ENCODE data around the gene LHB. TPM values are rescaled to one million over a fixed set of nuclear protein-coding genes. Genes with fewer than 3 reads are reported as not detected.

The LHB gene
- total and polyA plus RNA-seq, 2 donors (not counting 1 experiment from before 2014, with no cell fraction given), result 1.1 to 4.7 TPM

- WGBS (ENCODE audit: insufficient coverage), result 92% methylated on average over 18 of the region's 18 CpGs
- no peaks in the 10 kb centered on the region for H3K9me3 Mint-ChIP-seq (ENCODE audit: insufficient read depth)
- POLR2A ChIA-PET, result no interaction called here
These were observed 6.4 kb downstream of the LHB start for GRCh38 chr19:49010453-49010852.

GRCh38 chr19:49009828-49010227 is 7.1 kb downstream of the LHB start:
- Mint-ChIP-seq H3K9me3 (ENCODE audit: insufficient read depth) (no peaks in the 10 kb centered on the region), H3K27me3 (no peaks in the 10 kb centered on the region), H3K4me3 (no peak overlapping the region), H3K27ac (no peak overlapping the region), H3K4me1 (no peaks in the 10 kb centered on the region)
- H3K9me3 ChIP-seq (ENCODE audit: control extremely low read depth in 1 of 3, control insufficient read depth in 2 of 3, insufficient read depth in 1 of 3, low read length in 2 of 3), result no peaks in the 10 kb centered on the region
- intact Hi-C loops (cut with micrococcal nuclease), result no loop called here
- ChIA-PET CTCF (interaction anchor here (2.7 kb wide), 1 partner anchor 10 kb away, joined by 10 read pairs; no protein-coding TSS in a partner anchor), POLR2A (no interaction called here)
- H3K79me2 ChIP-seq (ENCODE audit: control insufficient read depth, insufficient read depth, low read length), result no peaks in the 10 kb centered on the region
- 97% methylated on average over 18 of the region's 18 CpGs for WGBS (ENCODE audit: insufficient coverage)
- H3K36me3 ChIP-seq (replicated peaks in 1 of 2; ENCODE audit: control extremely low read depth in 1 of 2, control insufficient read depth in 1 of 2, extremely low read depth in 1 of 2, insufficient read depth in 2 of 2, low read length in 1 of 2), result peaks cover 0 to 54% of the 10 kb centered on the region in 2 experiments
- ATAC-seq (ENCODE audit: low read depth), result no peak
- no peak overlapping the region for H3K27ac ChIP-seq (ENCODE audit: low read length in 2 of 2)
- H3K9ac ChIP-seq (ENCODE audit: low read length), result no peak overlapping the region
- H4K20me1 ChIP-seq (ENCODE audit: control insufficient read depth, insufficient read depth, low read length, poor library complexity, severe bottlenecking), result no peaks in the 10 kb centered on the region
- no peak overlapping the region for H3K4me2 ChIP-seq (replicated peaks; ENCODE audit: low read depth, low read length, poor library complexity, severe bottlenecking)
- H3K27me3 ChIP-seq (replicated peaks in 1 of 4; ENCODE audit: control extremely low read depth in 1 of 4, control insufficient read depth in 3 of 4, insufficient read depth in 4 of 4, low read length in 3 of 4), result no peaks in the 10 kb centered on the region
- no peaks in the 10 kb centered on the region for H3K4me1 ChIP-seq (ENCODE audit: control insufficient read depth in 2 of 2, insufficient read depth in 2 of 2, low read length in 2 of 2)
- H3K4me3 ChIP-seq (ENCODE audit: control extremely low read depth in 1 of 5, extremely low read depth in 1 of 5, insufficient read depth in 1 of 5, low read depth in 2 of 5, low read length in 4 of 5), result no peak overlapping the region
- TF ChIP-seq EZH2 (IDR thresholded peaks at IDR 0.05; ENCODE audit: borderline replicate concordance, insufficient read depth, low read depth, low read length, poor library complexity, severe bottlenecking) (no peak), CTCF (IDR thresholded peaks at IDR 0.05) (no peak)
- no peak for DNase-seq
- H2AFZ ChIP-seq (ENCODE audit: insufficient read depth, low read depth, low read length, poor library complexity, severe bottlenecking), result no peak overlapping the region

More at GRCh38 chr19:49010453-49010852, 6.4 kb downstream of the LHB start:
- no peak overlapping the region for H2AFZ ChIP-seq (ENCODE audit: insufficient read depth, low read depth, low read length, poor library complexity, severe bottlenecking)
- H4K20me1 ChIP-seq (ENCODE audit: control insufficient read depth, insufficient read depth, low read length, poor library complexity, severe bottlenecking), result no peaks in the 10 kb centered on the region
- Mint-ChIP-seq H3K4me3 (no peak overlapping the region), H3K4me1 (no peaks in the 10 kb centered on the region), H3K27me3 (no peaks in the 10 kb centered on the region), H3K27ac (no peak overlapping the region)
- ATAC-seq (ENCODE audit: low read depth) (no peak), DNase-seq (no peak)
- H3K27me3 ChIP-seq (replicated peaks in 1 of 4; ENCODE audit: control extremely low read depth in 1 of 4, control insufficient read depth in 3 of 4, insufficient read depth in 4 of 4, low read length in 3 of 4), result no peaks in the 10 kb centered on the region
- no peak for TF ChIP-seq EZH2 (IDR thresholded peaks at IDR 0.05; ENCODE audit: borderline replicate concordance, insufficient read depth, low read depth, low read length, poor library complexity, severe bottlenecking)
- no peak for TF ChIP-seq CTCF (IDR thresholded peaks at IDR 0.05)
- no peak overlapping the region for H3K9ac ChIP-seq (ENCODE audit: low read length)
- no peaks in the 10 kb centered on the region for H3K4me1 ChIP-seq (ENCODE audit: control insufficient read depth in 2 of 2, insufficient read depth in 2 of 2, low read length in 2 of 2)
- peaks cover 0 to 49% of the 10 kb centered on the region in 2 experiments for H3K36me3 ChIP-seq (replicated peaks in 1 of 2; ENCODE audit: control extremely low read depth in 1 of 2, control insufficient read depth in 1 of 2, extremely low read depth in 1 of 2, insufficient read depth in 2 of 2, low read length in 1 of 2)
- no peak overlapping the region for H3K4me3 ChIP-seq (ENCODE audit: control extremely low read depth in 1 of 5, extremely low read depth in 1 of 5, insufficient read depth in 1 of 5, low read depth in 2 of 5, low read length in 4 of 5)
- intact Hi-C loops (cut with micrococcal nuclease), result no loop called here
- no peaks in the 10 kb centered on the region for H3K79me2 ChIP-seq (ENCODE audit: control insufficient read depth, insufficient read depth, low read length)
- no peak overlapping the region for H3K27ac ChIP-seq (ENCODE audit: low read length in 2 of 2)
- CTCF ChIA-PET, result interaction anchor here (2.7 kb wide), 1 partner anchor 11 kb away, joined by 10 read pairs; no protein-coding TSS in a partner anchor
- no peaks in the 10 kb centered on the region for H3K9me3 ChIP-seq (ENCODE audit: control extremely low read depth in 1 of 3, control insufficient read depth in 2 of 3, insufficient read depth in 1 of 3, low read length in 2 of 3)
- H3K4me2 ChIP-seq (replicated peaks; ENCODE audit: low read depth, low read length, poor library complexity, severe bottlenecking), result no peak overlapping the region

Data from B cell (primary cell).